CD4-positive, alpha-beta T cell treated with Interleukin-6 at 100 ng/mL for 8 hours (primary cell): ENCODE data around the gene RIMS4.
"Not testable (repeated sequence)": the region's sequence is repeated elsewhere in the genome, so short reads cannot be mapped to it uniquely, and the experiment has no call there.

Experiments
- DNase-seq: peaks from one replicate; pipeline ENCODE4 v3.0.0-alpha.2; 2020; ENCODE audit warnings: mixed read lengths, low spot score

The RIMS4 gene

GRCh38 chr20:44830523-44830922, 20.2 kb upstream of the RIMS4 start:
- DNase-seq, result no peak

- DNase-seq, result no peak
Observed at GRCh38 chr20:44829688-44830087, 19.3 kb upstream of the RIMS4 start.

- no peak for DNase-seq
Observed at GRCh38 chr20:44828640-44829039, 18.3 kb upstream of the RIMS4 start.

- no peak for DNase-seq
Observed at GRCh38 chr20:44827401-44827800, 17.1 kb upstream of the RIMS4 start.

GRCh38 chr20:44821576-44821975, 11.2 kb upstream of the RIMS4 start:
- DNase-seq, result not testable (repeated sequence)

GRCh38 chr20:44819936-44820335, 9.6 kb upstream of the RIMS4 start:
- DNase-seq, result no peak

- no peak for DNase-seq
Observed at GRCh38 chr20:44817143-44817910, 7.0 kb upstream of the RIMS4 start.

- no peak for DNase-seq
Observed at GRCh38 chr20:44814937-44815336, 4.6 kb upstream of the RIMS4 start.

- no peak for DNase-seq
Observed at GRCh38 chr20:44811150-44811685, 872 bp upstream of the RIMS4 start.

- no peak for DNase-seq
Observed at GRCh38 chr20:44810061-44810390, 320 bp downstream of the RIMS4 start.

GRCh38 chr20:44809380-44810060, 826 bp downstream of the RIMS4 start:
- no peak for DNase-seq

GRCh38 chr20:44807684-44808056, 2.7 kb downstream of the RIMS4 start:
- no peak for DNase-seq

GRCh38 chr20:44807051-44807683, 3.2 kb downstream of the RIMS4 start:
- DNase-seq, result no peak

GRCh38 chr20:44805979-44806620, 4.2 kb downstream of the RIMS4 start:
- DNase-seq, result no peak

- DNase-seq, result no peak
Observed at GRCh38 chr20:44805335-44805978, 4.9 kb downstream of the RIMS4 start.

- DNase-seq, result no peak
Observed at GRCh38 chr20:44803383-44803941, 6.9 kb downstream of the RIMS4 start.

GRCh38 chr20:44802702-44803101, 7.6 kb downstream of the RIMS4 start:
- no peak for DNase-seq

GRCh38 chr20:44800391-44801046, 9.8 kb downstream of the RIMS4 start:
- DNase-seq, result no peak

GRCh38 chr20:44799691-44800090, 10.7 kb downstream of the RIMS4 start:
- no peak for DNase-seq

GRCh38 chr20:44796758-44797457, 13.4 kb downstream of the RIMS4 start:
- DNase-seq, result no peak

GRCh38 chr20:44796311-44796710, 14.0 kb downstream of the RIMS4 start:
- no peak for DNase-seq
